Activated CD4-positive, alpha-beta T cell treated with anti-CD3 and anti-CD28 coated beads, Interleukin-2, Interleukin-6, amounts not matched to agents 100 ng/mL and 50 ng/mL, durations not matched to agents 16 hours and 8 hours (primary cell): ENCODE data around the gene RPP40.
"Not testable (repeated sequence)": the region's sequence is repeated elsewhere in the genome, so short reads cannot be mapped to it uniquely, and the experiment has no call there.

Experiments
- DNase-seq: peaks from one replicate; pipeline ENCODE4 v3.0.0-alpha.2; 2020

The RPP40 gene

DNA sequence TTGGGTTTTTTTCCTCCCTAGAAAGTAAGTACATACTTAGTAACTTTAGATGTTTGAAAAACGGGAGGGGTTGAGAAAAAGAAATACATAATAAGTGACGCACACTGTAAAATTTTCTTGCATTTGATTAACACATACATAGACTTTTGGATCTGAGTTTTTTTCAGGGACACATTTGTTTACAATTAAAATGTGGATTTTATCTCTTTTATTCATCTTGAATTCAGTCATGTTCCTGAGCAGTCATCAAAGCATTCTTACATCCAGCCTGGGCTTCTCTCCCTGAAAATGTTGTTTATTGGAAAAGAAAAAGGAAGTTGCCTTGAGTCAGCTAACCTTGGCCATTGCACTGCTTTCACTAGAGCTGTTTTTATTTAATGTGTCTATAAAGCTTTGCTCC lies 8.7 kb upstream of the RPP40 start:
- DNase-seq: no peak

DNA sequence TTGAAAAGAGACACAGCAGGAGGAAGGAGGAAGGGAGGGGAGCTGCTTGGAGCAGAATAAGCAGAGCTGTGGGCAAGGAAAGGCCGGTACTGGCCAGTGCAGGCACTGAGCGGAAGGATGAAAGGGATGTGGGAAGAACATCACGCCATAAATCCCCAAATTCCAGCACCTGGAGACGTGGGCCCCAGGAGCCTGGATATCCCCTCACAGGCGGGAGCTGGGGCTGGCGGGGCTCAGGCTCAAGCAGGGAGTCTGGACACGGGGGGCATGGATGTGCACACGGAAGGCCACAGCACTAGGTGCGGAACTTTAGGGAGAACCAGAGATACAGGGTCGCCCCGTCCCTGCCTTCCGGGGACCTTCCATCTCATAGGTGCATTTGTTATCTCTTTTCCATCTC lies 7.5 kb upstream of the RPP40 start:
- DNase-seq: no peak

DNA sequence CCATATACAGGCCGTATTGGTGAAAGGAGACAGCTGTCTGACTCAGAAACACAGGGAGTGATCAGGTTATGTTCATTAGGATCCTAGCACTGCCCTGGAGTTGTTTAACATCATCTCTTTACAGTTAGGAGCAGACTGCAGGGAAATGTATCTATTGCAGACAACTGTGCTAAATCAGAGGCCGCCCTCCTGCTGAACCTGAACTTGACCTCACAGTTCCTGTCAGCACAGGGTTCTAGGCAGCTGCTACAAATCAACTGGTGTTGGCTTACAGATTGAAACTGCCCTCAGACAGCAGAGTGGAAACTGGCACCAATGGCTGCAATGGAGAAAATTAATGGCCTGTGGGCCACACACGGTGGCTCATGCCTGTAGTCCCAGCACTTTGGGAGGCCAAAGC lies 3.7 kb upstream of the RPP40 start:
- no peak for DNase-seq

DNA sequence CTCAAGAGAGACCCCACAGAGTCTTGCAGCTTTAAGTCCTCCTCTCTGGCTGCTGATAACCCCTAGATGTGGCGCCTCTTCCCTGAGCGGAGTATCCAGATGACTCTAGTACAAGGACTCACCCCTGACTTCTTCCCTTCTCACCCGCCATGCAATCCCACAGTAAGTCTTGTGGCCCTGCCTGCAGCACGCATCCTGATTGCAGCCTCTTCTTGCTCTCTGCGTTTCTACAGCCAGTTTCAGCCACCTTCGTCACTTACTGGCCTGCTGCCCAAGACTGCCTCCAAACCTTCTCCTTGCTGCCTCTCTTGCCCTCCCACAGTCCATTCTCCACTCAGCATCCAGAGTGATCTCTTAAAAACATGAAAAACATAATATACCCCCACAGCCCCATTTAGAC lies 2.4 kb upstream of the RPP40 start:
- no peak for DNase-seq

DNA sequence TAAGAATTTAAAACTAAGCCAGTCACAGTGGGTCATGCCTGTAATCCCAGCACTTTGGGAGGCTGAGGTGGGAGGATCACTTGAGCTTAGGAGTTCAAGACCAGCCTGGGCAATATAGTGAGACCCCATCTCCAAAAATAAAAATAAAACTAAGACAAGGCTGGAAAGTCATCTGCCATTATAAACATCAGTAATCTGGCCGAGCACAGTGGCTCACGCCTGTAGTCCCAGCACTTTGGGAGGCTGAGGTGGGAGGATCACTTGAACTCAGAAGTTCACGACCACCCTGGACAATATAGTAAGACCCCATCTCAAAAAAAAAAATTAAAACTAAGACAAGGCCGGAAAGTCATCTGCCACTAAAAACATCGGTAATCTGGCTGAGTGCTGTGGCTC lies 1.2 kb upstream of the RPP40 start:
- not testable (repeated sequence) for DNase-seq

DNA sequence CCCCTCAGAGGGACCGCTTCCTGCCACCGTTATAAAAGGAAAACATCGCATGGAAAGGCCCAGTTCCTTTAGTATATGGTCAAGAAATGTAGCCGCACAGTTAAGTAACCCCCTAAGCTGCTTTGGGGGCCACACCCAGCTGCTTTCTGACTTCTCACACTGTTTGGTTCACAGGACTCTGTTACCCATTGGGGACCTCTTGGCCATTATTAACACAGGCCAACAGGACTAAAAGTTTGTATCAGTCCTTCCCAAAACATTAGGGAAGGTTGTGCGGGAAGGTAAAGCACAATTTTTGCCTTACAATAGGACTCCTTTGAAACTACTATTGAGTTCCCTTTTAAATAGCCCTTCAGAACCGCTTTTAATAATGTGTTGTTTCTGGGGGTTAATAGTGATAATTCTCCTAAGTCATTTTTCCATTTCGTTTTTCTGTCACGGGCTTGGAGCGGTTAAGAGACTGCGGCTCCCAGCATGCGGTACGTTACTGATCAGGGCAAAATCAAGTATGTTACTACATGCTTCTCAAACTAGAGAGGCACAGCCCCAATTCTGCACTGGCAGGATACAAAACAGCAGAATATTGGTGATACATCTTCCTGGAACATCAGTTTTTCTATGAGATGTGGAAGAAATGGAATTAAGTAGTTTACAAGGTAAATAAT lies 668 bp upstream of the RPP40 start:
- DNase-seq: no peak

DNA sequence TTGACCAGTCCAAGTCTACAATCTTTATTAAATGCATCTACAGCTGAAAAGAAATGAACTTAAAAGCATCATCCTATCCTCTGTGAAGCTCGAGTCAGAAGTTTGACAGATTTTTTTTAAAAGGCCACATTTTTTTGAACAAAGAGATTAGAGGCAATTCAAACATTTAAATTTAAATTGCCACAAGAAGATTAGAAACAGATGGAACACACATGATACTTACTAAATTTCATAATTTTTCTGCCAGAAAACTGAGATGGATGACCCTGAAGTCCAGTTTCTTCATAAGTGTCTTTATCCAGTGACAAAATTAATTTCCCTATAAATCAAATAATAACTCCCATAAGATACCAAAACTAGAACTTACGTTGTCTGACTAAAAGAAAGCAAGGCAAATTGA lies 4.3 kb downstream of the RPP40 start:
- DNase-seq: no peak

DNA sequence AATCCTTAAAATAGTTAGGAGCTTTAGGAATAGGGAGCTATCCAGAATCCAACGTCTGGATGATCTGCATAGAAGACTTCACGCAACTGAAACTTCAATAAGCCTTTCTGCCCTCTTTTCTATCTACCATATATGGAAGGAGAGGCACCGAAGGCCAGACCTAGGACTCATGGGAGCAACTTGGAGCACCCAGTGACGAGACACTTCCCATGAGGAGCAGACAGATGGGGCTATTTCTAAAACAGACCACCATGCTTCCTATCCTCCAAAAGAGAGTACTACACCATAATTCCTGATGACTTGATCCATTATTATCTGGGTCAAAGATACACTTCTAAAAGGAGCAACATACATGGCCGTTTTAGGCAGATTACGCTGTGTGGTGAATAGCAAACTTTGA lies 6.0 kb downstream of the RPP40 start:
- no peak for DNase-seq

DNA sequence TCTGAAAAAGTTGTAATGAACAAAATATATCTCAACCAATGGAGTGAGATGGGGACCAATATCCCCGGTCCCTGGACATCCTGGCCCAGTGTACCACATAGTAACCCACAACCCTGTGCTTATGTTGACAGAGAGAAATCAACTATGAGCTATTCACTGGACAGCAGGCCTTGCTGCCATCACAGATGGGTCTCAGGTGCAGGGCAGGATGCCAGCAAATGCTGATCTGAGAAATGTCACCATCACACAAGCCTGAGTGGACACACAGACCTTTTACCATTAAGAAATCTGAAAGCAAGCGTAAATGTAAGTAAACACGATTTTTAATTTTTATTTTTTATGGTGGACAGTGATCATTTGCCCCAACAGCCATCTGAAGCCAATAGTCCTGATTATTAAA lies 9.1 kb downstream of the RPP40 start:
- no peak for DNase-seq

DNA sequence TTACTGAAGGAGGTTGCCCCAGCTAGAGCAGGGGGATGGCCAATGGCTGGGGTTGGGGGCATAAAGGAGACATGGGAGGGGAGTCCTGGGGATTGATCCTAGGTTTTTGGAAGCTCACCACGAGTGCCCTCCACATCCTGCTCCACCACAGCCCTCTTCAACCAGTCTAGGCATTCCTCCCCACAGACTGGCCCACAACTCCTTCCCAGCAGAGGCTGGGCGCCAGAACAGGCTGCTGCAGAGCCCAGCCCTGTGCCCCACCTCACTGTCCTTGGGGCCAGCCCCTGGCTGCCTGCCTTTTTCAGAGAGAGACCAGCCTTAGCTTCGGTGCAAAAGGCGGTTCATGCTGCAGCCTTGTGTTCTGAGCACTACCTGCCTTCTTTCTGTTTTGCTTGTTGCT lies 16.4 kb downstream of the RPP40 start:
- no peak for DNase-seq

DNA sequence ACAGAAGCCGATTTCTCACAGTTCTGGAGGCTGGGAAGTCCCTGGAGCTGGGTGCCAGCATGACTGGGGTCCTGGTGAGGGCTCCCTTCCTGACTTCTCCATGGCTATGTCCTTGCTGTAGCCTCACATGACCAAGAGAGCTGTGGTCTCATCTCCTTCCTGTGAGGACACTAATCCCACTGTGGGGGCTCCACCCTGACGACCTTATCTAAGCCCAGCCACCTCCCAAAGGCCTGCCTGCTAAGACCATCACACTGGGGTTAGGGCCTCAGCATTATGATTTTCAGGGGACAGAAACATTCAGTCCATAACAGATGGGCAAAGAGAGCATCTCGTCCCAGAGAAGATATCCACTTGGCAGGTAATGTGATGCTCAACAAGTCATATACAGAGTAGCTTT lies 16.8 kb downstream of the RPP40 start:
- DNase-seq: no peak

DNA sequence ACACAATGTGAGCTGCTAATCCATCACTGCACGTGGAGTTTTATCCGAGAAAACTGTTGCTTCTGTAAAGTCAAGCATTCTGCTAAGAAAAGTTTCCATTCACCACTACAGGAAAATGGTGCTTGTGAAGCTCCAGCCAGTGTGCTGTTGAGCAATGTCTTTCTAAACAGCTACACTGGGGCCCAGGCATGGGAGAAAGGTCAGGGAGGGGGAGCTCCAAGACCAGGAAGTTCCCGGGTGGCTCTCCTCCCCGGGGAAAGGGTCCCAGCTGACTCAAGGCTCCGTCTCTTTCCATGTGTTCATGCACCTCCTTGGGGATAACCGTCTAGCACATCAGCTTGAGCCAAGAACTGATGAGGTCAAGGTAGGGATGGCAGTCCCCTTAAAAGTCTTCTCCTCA lies 20.5 kb downstream of the RPP40 start:
- no peak for DNase-seq

DNA sequence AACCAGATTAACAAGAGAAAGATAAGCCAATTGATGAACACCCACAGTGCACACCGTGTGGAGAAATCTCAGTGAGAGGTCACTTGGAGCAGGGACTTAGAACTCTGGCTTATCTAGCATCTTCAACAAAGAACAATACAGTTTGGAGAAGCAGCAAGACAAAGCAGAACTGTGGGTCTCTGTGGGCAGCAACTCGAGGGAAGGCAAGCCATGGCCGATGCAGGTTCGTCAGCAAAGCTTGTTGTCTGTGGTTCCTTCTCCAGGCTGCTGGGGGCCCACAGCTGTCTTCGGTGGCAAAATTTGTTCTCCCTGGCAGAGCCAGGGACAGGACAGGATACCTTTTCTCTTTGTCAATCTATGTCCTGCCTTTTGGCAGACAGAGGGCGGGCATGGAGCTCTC lies 22.1 kb downstream of the RPP40 start:
- no peak for DNase-seq

DNA sequence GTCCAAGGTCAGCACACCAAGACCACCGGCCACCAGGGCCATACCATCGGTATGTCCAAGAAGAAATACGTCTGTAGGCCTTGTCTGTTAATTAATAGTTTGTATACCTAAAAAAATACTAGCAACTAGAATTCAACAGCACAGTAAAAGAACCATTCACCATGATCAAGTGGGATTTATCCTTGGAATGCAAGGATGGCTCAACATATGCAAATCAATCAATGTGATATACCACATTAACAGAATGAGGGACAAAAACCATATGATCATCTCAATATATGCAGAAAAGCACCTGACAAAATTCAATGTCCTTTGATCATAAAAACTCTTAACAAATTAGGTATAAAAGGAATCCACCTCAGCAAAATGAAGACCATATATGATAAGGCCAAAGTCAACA lies 24.4 kb downstream of the RPP40 start:
- no peak for DNase-seq

DNA sequence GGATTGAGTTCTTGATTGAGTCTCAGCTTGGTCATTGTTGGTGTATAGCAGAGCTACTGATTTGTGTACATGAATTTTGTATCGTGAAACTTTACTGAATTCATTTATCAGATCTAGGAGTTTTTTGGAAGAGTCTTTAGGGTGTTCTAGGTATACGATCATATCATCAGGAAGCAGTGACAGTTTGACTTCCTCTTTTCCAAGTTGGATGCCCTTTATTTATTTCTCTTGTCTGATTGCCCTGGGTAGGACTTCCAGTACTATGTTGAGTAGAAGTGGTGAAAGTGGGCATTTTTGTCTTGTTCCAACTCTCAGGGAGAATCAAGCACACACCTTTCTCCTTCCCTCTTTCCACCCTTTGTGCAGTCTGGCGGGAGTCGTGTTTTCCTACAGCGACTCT lies 26.4 kb downstream of the RPP40 start:
- no peak for DNase-seq

DNA sequence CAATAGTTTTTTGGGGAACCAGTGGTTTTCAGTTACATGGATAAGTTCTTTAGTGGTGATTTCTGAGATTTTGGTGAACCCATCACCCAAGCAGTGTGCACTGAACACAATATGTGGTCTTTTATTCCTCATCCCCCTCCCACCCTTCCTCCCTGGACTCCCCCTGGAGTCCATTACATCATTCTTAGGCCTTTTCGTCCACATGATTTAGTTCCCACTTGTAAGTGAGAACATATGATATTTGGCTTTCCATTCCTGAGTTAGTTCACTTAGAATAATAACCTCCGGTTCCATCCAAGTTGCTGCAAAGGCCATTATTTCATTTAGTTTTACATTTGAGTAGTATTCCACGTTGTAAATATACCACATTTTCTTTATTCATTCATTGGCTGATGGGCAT lies 28.3 kb downstream of the RPP40 start:
- DNase-seq: no peak

DNA sequence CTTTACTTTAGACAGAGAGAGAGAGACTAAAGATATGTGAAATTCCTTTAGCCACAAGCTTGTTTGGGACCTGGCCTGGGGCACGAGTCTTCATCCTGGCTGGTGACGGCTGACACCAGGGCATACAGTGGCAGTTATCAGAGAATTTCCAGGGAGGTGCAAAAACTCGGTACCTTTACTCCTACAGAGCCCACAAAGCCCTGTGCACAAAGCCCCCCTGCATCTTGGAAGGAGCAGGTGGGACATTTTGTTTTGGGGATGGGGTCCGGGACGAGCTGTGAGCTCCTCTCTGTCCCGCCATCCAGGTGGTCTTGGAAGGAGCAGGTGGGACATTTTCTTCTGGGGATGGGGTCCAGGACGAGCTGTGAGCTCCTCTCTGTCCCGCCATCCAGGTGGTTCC lies 28.9 kb downstream of the RPP40 start:
- DNase-seq: no peak

DNA sequence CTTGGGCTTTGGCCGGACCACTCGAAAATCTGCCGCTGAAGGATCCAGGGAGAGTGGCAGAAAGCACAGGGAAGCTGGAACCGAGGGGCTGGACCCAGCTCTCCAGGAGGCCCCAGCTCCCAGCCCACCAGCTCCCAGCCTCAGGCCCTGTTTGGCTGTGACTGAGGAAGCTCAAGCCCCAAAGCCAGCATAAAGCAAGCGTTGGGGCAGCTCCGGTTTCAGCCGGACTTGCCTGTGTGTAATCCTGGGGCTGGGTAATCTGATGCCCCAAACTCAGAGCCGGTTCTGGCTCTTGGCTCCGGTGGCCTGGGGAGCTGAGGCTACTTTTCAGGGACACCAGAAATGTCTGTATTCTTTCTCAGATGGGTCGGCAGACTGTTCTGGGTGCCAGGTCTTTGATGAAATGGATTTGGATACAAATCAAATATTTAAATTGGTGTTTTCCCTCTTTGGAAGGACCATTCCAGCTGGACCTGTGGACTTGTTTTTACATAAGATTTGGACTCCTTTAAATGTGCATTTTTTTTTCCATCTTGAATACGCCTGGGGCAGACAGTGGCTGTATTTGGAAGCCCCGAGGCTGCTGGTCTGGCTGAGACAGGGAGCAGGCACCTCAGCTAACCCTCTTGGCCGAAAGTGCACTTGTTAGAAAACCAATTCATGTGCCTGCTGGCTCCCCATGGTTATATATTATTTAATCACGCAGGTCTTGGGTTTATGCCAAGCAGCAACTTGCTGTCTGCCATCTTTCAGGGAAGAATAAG lies 29.7 kb downstream of the RPP40 start:
- DNase-seq: no peak

DNA sequence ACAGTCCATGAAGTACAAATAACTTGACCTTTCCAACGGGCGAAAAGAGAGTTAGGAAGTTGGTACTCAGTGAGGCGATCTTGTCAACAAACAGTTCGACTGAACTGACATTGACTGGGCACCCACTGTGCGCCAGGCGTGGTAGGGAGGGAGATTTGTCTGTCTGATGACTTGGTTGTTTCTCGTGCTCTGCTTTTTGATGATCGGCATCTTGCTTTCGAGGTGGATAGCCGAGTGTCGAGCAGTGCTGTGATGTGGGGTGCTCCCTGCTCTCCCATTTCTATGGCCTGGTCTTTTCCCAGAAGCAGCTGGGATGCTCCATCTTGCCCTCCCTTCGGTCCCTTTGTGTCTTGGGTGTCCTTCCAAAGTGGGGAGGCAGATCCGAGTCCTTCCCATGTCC lies 30.4 kb downstream of the RPP40 start:
- no peak for DNase-seq

DNA sequence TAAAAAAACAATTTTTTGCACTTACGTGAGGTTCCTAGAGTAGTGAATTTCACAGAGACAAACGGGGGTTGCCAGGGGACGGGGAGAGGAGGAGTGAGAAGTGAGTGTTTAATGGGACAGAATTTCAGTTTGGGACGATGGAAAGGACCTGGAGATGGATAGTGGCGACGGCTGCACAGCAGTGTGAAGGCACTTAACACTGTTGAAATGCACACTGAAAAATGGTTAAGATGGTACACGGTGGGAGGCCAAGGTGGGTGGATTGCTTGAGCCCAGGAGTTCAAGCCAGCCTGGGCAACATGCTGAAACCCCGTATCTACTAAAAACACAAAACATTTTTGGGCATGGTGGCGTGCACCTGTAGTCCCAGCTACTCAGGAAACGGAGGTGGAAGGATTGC lies 31.4 kb downstream of the RPP40 start:
- DNase-seq: no peak

DNA sequence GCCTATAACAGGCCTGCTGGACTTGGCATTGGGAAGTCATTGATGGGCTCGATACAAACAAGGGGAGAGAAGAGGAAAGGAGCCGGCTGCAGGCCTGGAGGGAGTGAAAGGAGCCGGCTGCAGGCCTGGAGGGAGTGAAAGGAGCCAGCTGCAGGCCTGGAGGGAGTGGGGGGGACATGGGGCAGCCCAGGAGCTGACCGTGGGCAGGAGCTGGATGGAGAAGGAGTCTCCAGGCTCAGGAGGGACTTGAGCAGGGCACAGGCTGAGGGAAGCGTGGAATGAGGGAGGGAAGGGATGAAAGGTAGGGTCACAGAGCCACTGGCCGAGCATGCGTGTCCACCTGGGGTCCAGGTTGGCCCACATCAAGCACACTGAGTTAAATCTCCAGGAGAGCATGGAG lies 32.0 kb downstream of the RPP40 start:
- DNase-seq: no peak

DNA sequence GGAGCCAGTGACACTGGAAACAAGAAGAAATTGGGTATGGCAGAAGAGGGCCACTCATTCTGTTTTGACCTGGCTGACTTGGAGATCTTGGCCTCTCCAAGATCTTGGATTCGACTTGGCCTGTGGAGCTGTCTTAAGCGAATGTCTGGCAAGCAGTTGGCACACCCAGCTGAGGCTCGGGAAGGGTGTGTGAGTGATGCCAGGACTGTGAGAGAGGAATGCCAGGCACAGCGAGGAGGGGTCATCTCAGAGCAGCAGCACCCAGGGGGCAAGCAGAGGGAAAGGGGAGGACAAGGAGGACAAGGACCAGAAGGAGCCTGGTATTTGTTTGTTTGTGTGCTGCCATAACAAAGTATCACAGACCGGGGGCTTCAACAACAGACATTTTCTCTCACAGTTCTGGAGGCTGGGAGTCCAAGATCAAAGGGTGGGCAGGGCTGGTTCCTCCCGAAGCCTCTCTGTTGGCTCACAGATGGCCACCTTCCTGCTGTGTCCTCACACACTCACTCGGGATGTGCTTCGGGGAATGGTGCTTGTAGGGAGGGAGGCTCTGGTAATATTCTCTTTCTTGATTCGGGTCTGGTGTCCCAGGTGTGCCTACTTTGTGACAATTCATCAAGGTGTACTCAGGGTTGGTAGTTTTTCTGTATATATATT lies 33.0 kb downstream of the RPP40 start:
- no peak for DNase-seq

DNA sequence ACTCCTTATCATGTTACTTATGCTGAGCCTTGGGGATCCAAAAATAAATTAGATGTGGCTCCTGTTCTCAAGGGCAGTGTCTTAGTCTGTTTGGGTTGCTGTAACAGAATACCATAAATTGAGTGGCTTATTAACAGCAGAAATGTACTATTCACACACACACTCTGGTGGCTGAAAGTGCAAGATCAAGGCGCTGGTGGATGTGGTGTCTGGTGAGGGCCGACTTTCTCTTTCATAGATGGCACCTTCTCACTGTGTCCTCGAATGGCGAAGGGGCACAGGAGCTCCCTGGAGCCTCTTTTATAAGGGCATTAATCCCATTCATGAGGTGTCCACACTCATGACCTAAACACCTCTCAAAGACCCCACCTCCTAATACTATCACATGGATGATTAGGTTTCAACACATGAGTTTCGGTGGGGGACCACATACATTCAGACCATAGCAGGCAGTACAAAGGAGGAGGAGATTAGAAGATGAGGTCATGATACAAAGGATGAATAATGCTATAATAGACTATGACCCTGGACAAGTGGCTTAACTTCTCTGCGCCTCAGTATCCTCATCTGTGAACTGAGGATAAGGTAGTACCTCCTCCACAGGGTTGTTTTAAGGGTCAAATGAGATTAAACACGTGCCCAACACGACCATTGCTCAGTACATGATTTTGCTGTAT lies 34.1 kb downstream of the RPP40 start:
- DNase-seq: no peak
